Stimulated activated CD8-positive, alpha-beta memory T cell treated with anti-CD3 and anti-CD28 coated beads, Interleukin-4, amount 100 ng/mL, for 48 hours (primary cell): ENCODE measurements around the gene TGM2.

Experiments
- DNase-seq: peaks from one replicate; pipeline ENCODE4 v3.0.0-alpha.2; 2020

TGM2 gene

DNA sequence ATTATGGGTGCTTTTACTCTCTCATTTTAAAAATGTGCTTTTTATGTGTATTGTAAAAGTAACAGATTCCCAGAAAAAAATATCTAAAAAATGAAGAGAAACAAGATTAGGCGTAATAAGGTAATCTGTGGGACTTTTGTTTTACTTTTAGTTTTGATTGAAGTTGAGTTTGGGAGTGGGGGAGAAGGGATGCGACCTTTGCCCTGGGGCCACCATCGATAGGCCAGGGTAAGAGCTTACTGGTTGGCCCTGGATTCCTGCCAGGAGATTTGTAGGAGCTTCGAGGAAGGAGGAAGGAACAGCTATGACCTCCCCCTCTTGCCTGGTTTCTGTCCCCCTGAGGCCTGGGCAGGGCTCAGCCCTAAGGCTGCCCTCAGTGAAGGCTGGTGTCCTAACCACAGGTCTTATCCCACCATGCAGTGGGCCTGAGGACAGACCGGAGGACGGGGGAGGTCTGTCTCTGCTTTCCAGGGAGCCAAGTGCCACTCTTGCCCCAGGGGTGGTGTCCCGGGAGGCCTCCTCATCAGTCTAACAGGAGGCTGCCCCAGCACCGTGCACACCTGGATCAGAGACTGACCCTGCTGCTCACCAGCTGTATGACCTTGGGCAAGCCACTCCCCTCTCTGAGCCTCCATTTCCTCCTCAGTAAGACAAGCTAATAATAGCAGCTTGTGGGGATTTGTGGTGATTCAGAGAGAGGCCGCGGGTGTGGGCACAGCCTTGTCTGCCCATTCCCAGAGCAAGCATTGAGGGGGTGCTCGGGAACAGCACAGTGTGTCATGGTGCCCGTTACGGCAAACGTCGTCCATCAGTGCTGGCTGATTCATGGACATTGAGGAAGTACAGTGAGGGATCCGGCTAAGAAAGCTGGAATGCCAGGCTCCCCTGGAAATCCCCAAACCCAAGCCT lies 21.2 kb downstream of the TGM2 start:
- DNase-seq, result no peak

DNA sequence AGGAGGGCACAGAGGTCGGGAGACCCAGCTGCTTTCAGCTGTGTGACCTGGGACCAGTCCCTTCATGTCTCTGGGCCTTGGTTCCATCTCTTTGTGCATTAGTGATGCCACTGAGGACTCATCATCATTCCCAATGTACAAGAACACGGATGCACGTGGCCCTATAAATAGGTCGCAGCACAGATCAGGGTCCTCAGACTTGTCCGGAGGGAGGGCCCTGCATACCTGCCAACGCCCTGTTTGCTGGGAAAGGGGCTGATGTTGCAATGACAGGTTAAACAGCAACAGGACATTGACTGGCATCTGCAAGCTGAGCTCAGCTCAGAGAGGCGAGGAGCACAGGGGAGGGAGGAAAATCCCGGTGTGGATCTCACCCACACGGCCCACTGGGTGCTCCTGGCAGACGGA lies 21.8 kb downstream of the TGM2 start:
- DNase-seq, result no peak

DNA sequence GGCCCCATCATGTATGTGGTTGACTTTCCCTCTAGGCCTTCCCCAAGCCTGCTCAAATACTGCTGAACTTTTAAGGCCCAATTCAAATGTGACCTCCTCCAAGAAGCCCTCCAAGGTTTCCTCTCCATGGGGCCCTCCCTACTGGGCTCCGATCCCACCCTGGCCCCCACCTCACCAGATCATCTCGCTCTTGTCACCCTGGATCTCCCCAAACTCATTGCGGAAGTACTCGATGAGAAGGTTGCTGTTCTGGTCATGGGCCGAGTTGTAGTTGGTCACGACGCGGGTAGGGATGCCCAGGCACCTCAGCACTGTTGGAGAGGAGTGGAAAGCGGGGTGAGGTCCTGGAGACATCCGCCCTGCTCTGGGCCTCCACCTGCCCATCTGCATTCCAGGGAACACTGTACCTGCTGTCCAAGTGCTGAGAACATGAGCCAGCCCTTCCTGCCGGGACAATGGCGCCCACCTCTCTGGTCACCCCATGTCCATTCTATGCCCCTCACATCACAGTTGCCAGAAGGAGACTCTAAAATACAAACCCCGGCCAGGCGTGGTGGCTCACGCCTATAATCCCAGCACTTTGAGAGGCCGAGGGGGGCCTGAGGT lies 23.1 kb downstream of the TGM2 start:
- DNase-seq, result no peak

DNA sequence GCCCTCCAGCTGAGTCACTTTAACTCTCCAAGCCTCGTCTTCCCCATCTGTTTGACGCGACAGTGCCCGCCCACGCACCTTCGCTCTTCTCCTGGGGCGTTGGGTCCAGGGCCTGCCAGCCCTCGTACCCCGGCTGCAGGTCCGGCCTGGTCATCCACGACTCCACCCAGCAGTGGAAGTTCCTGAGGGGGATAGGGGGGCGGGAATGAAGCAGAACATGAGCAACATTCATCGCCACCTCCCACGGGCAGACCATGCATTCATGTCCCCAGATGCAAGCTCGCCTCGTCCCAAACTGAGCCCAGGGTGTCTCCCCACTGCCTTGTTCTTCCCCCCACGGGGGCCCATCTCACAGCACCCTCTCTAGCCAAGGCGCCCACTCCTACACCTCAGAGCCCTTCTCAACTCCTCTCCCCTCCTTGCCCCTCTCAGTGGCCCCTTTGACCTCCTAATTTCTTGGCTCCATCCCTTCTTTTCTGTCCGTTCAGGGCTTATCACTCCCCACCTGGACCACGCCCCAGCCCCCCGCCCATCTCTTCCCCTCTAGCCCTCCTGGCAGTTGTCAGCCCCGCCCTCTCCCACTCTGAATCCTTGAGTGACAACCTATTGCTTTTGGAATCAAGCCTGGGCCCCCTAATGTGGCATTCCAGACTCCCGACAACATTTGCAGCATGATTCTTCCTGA lies 23.7 kb downstream of the TGM2 start:
- DNase-seq, result no peak

GRCh38 chr20:38139977-38140753 lies 24.9 kb downstream of the TGM2 start:
- DNase-seq, result no peak

DNA sequence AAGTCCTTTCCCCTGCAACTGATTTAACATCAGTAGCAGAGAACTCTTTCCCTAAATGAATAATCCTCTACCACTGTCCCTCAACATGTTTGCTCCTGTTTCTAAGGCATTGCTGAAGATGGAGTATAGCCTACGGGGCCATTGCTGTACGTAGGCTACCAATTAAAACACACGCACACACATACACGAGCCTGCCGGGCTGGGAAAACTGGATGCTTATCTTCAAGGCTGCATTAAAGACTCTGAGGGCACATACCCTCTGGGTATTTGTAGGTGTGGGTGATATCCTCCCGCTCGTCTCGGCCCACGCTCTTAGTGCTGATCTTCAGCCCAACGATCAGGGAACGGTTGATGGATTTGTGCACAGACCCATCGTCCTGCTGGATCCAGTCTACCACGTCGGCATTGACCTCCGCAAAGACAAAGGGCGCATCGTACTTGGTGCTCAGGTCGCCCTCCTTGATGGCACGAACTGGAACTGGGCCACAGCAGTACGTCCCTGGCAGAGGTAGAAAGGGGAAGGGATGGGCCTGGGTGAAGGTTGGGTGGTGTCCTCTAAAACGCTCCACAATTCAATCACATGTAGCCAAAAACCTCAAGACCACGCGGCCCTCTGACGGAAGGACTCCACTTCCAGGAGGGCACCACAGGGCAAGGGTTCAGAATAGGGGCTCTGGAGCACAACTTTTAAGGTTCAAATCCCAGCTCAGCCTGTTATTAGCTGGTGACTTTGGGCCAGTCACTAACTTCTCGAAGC lies 25.7 kb downstream of the TGM2 start:
- DNase-seq, result no peak

- DNase-seq, result no peak
Measured at GRCh38 chr20:38138086-38138778, 26.8 kb downstream of the TGM2 start.

GRCh38 chr20:38137441-38138037 lies 27.5 kb downstream of the TGM2 start:
- DNase-seq, result no peak

GRCh38 chr20:38136421-38137245 lies 28.4 kb downstream of the TGM2 start:
- no peak for DNase-seq

GRCh38 chr20:38135651-38136420 lies 29.2 kb downstream of the TGM2 start:
- DNase-seq, result no peak

DNA sequence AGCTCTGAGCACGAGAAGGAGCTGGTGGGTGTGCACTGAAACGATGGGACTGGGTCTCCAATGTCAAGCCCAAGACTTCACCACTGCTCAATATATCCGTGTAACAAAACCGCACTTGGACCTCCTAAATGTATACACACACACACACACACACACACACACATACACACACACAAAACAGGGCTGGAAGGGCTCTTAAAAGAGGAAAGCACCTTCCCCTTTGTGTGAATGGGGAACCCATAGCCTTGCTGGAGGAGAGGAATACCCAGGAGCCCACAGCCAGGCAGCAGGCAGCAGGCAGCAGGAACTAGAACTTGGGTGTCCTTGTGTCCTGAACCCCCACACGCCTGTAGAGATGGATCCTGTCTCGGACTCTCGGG lies 29.8 kb downstream of the TGM2 start:
- DNase-seq, result no peak

DNA sequence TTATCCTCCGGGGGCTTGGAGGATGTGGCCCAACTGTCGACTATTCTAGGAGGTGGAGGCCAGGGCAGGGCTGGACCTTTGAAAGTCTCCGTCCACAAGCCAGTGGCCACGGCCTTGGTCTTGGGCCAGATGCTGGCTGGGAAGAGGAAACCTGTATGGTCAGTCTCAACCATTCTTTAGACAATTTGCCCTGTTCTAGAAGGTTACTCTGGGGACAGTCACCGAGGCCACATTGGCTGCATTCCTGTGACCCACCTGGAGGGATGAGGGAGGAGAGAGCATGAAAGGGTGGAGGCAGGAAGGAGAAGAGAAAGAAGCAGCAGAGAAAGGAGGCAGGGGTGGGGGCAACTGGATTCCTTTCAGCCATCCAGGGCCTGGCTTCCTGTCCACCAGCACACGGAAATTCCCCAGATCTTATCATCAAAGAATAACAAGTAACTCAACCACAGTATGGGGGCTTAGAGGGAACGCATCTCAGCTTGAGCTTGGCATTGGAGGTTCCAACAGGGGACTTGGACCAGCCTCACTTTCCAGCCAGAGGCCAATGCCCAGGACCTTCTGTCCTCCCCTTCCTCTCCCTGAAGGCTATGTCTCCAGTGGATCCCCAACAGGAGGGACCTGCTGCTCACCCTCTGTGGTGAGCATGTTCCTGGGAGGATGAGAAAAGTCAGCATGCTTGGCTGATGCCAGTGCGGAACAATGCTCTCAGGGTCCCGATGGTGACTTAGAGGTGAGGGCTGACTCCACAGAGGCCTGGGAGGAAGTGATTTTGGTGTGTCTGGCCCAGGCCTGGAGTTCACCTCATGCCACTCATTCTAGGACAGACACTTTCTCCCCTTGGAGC lies 30.4 kb downstream of the TGM2 start:
- no peak for DNase-seq

- DNase-seq, result no peak
Measured at GRCh38 chr20:38133680-38134426, 31.2 kb downstream of the TGM2 start.

DNA sequence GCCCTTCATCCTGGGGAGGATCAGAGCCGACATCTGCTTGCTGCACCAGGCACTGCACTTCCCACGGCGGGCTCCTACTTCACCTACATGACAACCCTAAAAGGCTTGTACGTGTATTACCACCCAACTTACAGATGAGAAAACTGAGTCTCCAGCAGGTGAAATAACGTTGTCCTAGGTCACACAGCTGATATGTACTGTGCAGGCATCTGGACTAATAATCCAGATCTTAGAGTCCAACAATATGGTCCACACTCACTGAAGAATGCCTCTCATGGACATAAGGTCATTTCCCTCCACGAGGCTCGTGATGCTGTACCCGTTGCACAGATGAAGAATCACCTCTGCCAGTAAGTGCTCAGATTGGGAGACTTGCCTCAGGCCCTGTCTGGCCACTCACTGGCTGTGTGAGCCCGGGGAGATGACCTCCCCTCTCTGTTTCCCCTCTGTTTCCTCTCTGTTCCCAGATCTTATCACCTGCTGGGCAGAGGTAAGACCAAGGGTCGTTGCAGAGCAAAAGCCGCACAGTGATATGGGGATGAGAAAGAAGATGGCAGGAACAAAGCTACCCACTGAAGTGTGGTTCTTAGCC lies 32.1 kb downstream of the TGM2 start:
- DNase-seq, result no peak

DNA sequence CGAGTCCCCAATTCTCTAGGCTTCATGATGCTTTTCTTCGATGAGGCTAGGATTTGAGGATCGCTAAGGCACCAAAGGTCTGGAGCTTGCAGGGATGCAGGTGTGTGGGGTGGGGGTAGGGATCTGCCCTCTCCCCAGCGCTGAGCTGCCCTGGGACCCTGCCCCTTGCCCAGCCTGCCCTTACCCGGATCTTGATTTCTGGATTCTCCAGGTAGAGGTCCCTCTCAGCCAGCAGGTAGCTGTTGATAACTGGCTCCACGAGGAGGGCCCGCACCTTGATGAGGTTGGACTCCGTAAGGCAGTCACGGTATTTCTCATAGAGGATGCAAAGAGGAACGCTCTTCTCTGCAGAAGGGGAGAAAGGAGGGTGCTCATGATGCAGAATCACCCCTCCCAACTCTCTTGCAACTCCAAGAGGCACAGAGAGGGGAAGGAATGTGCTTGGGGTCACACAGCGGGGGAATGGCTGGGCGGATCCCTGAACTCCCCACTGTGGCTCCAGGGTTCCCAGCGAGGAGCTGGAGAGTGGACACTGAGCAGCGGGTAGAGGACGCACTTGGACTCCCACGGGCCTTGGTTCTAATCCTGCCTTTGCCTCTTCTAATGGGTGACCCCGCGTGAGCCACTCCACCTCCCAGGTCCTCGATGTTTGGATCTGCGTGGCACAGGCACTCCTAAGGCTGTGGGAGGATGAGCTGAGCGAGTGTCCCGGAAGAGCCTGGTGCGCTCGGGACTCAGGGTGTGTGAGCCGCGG lies 32.7 kb downstream of the TGM2 start:
- no peak for DNase-seq

GRCh38 chr20:38131588-38132121 lies 33.4 kb downstream of the TGM2 start:
- DNase-seq, result no peak
